ENCODE data around the gene EFNA5.

The EFNA5 gene

DNA sequence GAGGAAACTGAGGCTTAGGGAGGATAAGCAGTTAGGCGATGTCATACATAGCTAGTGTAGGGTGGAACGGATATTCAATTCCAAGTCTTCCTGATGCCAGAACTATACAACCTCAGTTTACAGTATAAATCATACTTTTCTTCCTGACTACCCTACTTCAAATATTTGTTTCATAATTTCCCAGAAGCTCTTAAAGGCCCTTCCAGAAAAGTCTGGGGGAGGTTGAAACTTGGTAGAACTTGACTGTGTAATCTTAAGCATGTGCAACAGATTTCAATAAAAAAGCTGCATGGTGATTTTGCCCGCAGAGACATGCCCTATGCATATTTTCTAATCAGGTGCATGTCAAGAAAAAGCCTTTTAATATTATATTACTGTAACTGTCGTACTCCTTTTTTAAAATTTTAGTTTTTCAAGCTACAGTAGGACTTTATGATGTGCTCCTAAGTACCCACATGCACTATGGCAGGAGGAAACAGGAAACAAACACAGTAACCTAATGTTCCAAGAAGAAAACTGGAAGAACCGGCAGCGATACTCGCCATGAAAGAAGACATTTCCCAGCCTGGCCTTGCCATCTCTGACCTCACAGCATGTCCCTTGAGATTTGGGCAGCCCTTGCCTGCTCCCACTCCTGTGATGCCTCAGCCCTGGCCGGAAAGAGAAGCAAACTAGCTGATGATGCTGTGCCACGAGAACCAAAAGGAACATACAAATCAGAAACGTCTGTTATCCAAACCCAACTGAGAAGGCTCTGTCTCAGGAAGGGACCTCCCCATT, 266.0 kb downstream of the EFNA5 start:
- no peak for DNase-seq (ENCODE audit: extremely low read depth, insufficient read length)
- TF ChIP-seq, protein P1, sequence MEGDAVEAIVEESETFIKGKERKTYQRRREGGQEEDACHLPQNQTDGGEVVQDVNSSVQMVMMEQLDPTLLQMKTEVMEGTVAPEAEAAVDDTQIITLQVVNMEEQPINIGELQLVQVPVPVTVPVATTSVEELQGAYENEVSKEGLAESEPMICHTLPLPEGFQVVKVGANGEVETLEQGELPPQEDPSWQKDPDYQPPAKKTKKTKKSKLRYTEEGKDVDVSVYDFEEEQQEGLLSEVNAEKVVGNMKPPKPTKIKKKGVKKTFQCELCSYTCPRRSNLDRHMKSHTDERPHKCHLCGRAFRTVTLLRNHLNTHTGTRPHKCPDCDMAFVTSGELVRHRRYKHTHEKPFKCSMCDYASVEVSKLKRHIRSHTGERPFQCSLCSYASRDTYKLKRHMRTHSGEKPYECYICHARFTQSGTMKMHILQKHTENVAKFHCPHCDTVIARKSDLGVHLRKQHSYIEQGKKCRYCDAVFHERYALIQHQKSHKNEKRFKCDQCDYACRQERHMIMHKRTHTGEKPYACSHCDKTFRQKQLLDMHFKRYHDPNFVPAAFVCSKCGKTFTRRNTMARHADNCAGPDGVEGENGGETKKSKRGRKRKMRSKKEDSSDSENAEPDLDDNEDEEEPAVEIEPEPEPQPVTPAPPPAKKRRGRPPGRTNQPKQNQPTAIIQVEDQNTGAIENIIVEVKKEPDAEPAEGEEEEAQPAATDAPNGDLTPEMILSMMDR (IDR thresholded peaks at IDR 0.05; ENCODE audit: insufficient read depth, low read length, poor library complexity, severe bottlenecking), result no peak
- H3K36me3 ChIP-seq (ENCODE audit: control insufficient read depth, insufficient read depth, low read length), result no peaks in the 10 kb centered on the region
- H3K27me3 ChIP-seq (replicated peaks; ENCODE audit: control insufficient read depth, insufficient read depth, low read length), result no peaks in the 10 kb centered on the region
- no peak overlapping the region for H3K4me3 ChIP-seq (replicated peaks; ENCODE audit: low read depth, low read length)

- Histone ChIP-seq H3K4me3 (replicated peaks; ENCODE audit: low read depth, low read length) (no peak overlapping the region), H3K36me3 (ENCODE audit: control insufficient read depth, insufficient read depth, low read length) (no peaks in the 10 kb centered on the region), H3K27me3 (replicated peaks; ENCODE audit: control insufficient read depth, insufficient read depth, low read length) (no peaks in the 10 kb centered on the region)
- TF ChIP-seq, protein P1 (IDR thresholded peaks at IDR 0.05; ENCODE audit: insufficient read depth, low read length, poor library complexity, severe bottlenecking), result no peak
- no peak for DNase-seq (ENCODE audit: extremely low read depth, insufficient read length)
Observed at GRCh38 chr5:107403228-107403953, 267.3 kb downstream of the EFNA5 start.

DNA sequence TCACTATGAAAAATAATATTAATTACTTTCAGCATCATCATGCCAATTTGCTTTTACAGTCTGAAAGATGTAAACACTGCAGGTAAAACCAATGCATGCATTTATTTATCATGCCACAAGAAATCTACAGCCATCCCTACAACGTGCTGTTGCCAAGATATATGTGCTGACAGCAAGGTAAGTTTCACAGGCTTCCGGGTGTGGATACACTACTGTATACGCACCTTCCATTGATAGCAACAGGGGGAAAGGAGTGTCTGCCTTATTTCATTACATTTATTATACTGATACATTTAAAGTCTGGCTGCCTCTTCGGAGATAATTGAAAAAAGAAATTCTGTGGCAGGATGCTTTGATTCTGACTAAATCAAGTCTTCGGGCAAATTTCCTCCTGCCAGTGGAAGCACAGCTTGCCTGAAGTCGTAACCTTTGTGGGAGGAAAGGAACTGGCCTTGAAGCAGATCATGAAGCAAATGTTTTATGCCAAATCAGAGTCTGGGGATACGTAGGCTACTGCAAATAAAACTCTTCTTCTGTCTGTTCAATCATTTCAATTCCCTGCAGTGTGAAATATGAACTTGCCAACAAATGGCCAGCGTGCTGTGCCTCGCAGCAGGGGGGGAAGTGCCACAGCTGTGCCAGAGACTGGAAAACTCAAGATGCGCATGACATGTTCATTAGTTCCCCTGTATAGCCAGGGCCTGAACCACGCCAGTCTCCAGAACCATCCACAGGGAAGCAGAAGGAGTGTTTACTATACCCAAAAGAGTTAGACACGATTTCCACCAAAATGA, 268.1 kb downstream of the EFNA5 start:
- Histone ChIP-seq H3K4me3 (replicated peaks; ENCODE audit: low read depth, low read length) (no peak overlapping the region), H3K36me3 (ENCODE audit: control insufficient read depth, insufficient read depth, low read length) (no peaks in the 10 kb centered on the region), H3K27me3 (replicated peaks; ENCODE audit: control insufficient read depth, insufficient read depth, low read length) (no peaks in the 10 kb centered on the region)
- no peak for DNase-seq (ENCODE audit: extremely low read depth, insufficient read length)
- TF ChIP-seq, protein P1 (IDR thresholded peaks at IDR 0.05; ENCODE audit: insufficient read depth, low read length, poor library complexity, severe bottlenecking), result no peak

DNA sequence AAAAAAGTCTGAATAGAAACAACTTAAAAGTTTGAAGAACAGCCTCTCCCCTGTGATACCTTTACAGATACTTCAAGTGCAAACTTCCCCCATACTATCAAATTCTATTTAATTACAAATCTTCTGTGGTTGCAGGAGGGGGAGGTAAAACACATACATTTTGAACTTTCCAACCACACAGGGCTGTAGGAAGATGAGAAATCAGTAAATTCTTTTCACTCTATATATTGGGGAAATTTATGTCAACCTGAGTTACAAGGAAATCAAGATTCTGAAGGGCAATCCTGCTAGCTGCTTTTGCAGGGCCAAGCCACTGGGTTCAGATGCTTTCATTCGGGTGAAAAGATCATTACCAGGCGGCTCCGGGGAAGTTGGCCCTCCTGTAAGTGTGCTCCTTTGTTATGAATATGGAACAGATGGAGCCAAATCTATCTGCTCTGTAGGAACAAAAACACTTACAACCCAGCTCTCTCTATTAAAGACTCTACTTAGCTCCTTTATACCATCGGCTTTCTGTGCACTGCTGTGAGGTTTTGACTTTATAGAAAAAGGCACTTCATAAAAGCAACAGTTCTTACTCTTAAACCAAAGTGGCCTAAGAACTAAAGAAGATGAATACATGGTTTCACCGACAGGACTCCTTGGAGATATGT, 269.1 kb downstream of the EFNA5 start:
- Histone ChIP-seq H3K36me3 (ENCODE audit: control insufficient read depth, insufficient read depth, low read length) (no peaks in the 10 kb centered on the region), H3K27me3 (replicated peaks; ENCODE audit: control insufficient read depth, insufficient read depth, low read length) (no peaks in the 10 kb centered on the region), H3K4me3 (replicated peaks; ENCODE audit: low read depth, low read length) (no peak overlapping the region)
- no peak for DNase-seq (ENCODE audit: extremely low read depth, insufficient read length)
- TF ChIP-seq, protein P1 (IDR thresholded peaks at IDR 0.05; ENCODE audit: insufficient read depth, low read length, poor library complexity, severe bottlenecking), result no peak

GRCh38 chr5:107400328-107400727, 270.4 kb downstream of the EFNA5 start:
- H3K27me3 ChIP-seq (replicated peaks; ENCODE audit: control insufficient read depth, insufficient read depth, low read length), result no peaks in the 10 kb centered on the region
- TF ChIP-seq, protein P1 (IDR thresholded peaks at IDR 0.05; ENCODE audit: insufficient read depth, low read length, poor library complexity, severe bottlenecking), result no peak
- no peak for DNase-seq (ENCODE audit: extremely low read depth, insufficient read length)

More at GRCh38 chr5:107400328-107400727, 270.4 kb downstream of the EFNA5 start:
- Histone ChIP-seq H3K36me3 (ENCODE audit: control insufficient read depth, insufficient read depth, low read length) (no peaks in the 10 kb centered on the region), H3K4me3 (replicated peaks; ENCODE audit: low read depth, low read length) (no peak overlapping the region)

Measured in GM06990 (cell line).